Measurements from ENCODE around the gene CFAP20.

CFAP20 gene

GRCh38 chr16:58087209-58087913, 41.8 kb downstream of the CFAP20 start:
- H3K79me2 ChIP-seq (ENCODE audit: insufficient read depth, low read length), result no peaks in the 10 kb centered on the region
- no peaks in the 10 kb centered on the region for H3F3A ChIP-seq (ENCODE audit: insufficient read depth, low read length)
- no peaks in the 10 kb centered on the region for H4K20me1 ChIP-seq (ENCODE audit: insufficient read depth, low read length)
- no peak overlapping the region for H2AFZ ChIP-seq (ENCODE audit: low read length)
- no peaks in the 10 kb centered on the region for H3K4me1 ChIP-seq (ENCODE audit: insufficient read depth, low read length, severe bottlenecking)
- H3K27me3 ChIP-seq (ENCODE audit: insufficient read depth, low read length), result no peaks in the 10 kb centered on the region
- no peak overlapping the region for H3K9ac ChIP-seq (ENCODE audit: low read length)
- no peaks in the 10 kb centered on the region for H3K9me3 ChIP-seq (ENCODE audit: low read length)
- H3K36me3 ChIP-seq (ENCODE audit: insufficient read depth, low read length), result no peaks in the 10 kb centered on the region
- no peak overlapping the region for H3K4me2 ChIP-seq (ENCODE audit: low read length)
- H3K9me2 ChIP-seq (ENCODE audit: low read depth, low read length), result no peaks in the 10 kb centered on the region
- no peak overlapping the region for H3K27ac ChIP-seq (ENCODE audit: low read depth, low read length, poor library complexity, severe bottlenecking)
- TF ChIP-seq CTCF (IDR thresholded peaks at IDR 0.05; ENCODE audit: low read length) (no peak), EZH2 (IDR thresholded peaks at IDR 0.05; ENCODE audit: borderline replicate concordance, low read length) (no peak)
- no peak overlapping the region for H3K4me3 ChIP-seq (ENCODE audit: low read depth, low read length, poor library complexity, severe bottlenecking)

GRCh38 chr16:58086381-58087208, 42.6 kb downstream of the CFAP20 start:
- Histone ChIP-seq H3K4me3 (ENCODE audit: low read depth, low read length, poor library complexity, severe bottlenecking) (no peak overlapping the region), H3K9ac (ENCODE audit: low read length) (no peak overlapping the region)
- TF ChIP-seq CTCF (IDR thresholded peaks at IDR 0.05; ENCODE audit: low read length), result no peak
- no peak for TF ChIP-seq EZH2 (IDR thresholded peaks at IDR 0.05; ENCODE audit: borderline replicate concordance, low read length)

GRCh38 chr16:58085584-58086251, 43.5 kb downstream of the CFAP20 start:
- H3K79me2 ChIP-seq (ENCODE audit: insufficient read depth, low read length), result no peaks in the 10 kb centered on the region
- H3K9me2 ChIP-seq (ENCODE audit: low read depth, low read length), result no peaks in the 10 kb centered on the region
- no peaks in the 10 kb centered on the region for H3K4me1 ChIP-seq (ENCODE audit: insufficient read depth, low read length, severe bottlenecking)
- H3K9ac ChIP-seq (ENCODE audit: low read length), result no peak overlapping the region
- H3K27ac ChIP-seq (ENCODE audit: low read depth, low read length, poor library complexity, severe bottlenecking), result no peak overlapping the region
- H4K20me1 ChIP-seq (ENCODE audit: insufficient read depth, low read length), result no peaks in the 10 kb centered on the region
- no peaks in the 10 kb centered on the region for H3F3A ChIP-seq (ENCODE audit: insufficient read depth, low read length)
- no peaks in the 10 kb centered on the region for H3K9me3 ChIP-seq (ENCODE audit: low read length)
- H3K27me3 ChIP-seq (ENCODE audit: insufficient read depth, low read length), result no peaks in the 10 kb centered on the region
- TF ChIP-seq EZH2 (IDR thresholded peaks at IDR 0.05; ENCODE audit: borderline replicate concordance, low read length) (no peak), CTCF (IDR thresholded peaks at IDR 0.05; ENCODE audit: low read length) (no peak)
- no peak overlapping the region for H3K4me2 ChIP-seq (ENCODE audit: low read length)
- H2AFZ ChIP-seq (ENCODE audit: low read length), result no peak overlapping the region
- no peaks in the 10 kb centered on the region for H3K36me3 ChIP-seq (ENCODE audit: insufficient read depth, low read length)
- no peak overlapping the region for H3K4me3 ChIP-seq (ENCODE audit: low read depth, low read length, poor library complexity, severe bottlenecking)

More at GRCh38 chr16:58086381-58087208, 42.6 kb downstream of the CFAP20 start:
- Histone ChIP-seq H3F3A (ENCODE audit: insufficient read depth, low read length) (no peaks in the 10 kb centered on the region), H3K79me2 (ENCODE audit: insufficient read depth, low read length) (no peaks in the 10 kb centered on the region), H3K4me2 (ENCODE audit: low read length) (no peak overlapping the region), H4K20me1 (ENCODE audit: insufficient read depth, low read length) (no peaks in the 10 kb centered on the region), H3K4me1 (ENCODE audit: insufficient read depth, low read length, severe bottlenecking) (no peaks in the 10 kb centered on the region), H3K9me3 (ENCODE audit: low read length) (no peaks in the 10 kb centered on the region), H3K27ac (ENCODE audit: low read depth, low read length, poor library complexity, severe bottlenecking) (no peak overlapping the region), H3K36me3 (ENCODE audit: insufficient read depth, low read length) (no peaks in the 10 kb centered on the region), H2AFZ (ENCODE audit: low read length) (no peak overlapping the region), H3K27me3 (ENCODE audit: insufficient read depth, low read length) (no peaks in the 10 kb centered on the region), H3K9me2 (ENCODE audit: low read depth, low read length) (no peaks in the 10 kb centered on the region)
